ENCODE measurements around the gene SIX2. TPM values are rescaled to one million over a fixed set of nuclear protein-coding genes. Genes with fewer than 3 reads are reported as not detected.
A peak's percentile ranks its signal among the peaks of the same experiment; 100 is the strongest.

The SIX2 gene
- total RNA-seq, 2 experiments from 2014 or later, result not detected

- H3K4me3 Mint-ChIP-seq, result no peak overlapping the region
- H3K27me3 Mint-ChIP-seq, result peaks cover 8% of the 10 kb centered on the region
- no peaks in the 10 kb centered on the region for H3K36me3 Mint-ChIP-seq (ENCODE audit: low read depth)
- no peaks in the 10 kb centered on the region for H3K9me3 Mint-ChIP-seq
- ChIA-PET POLR2A (no interaction called here), CTCF (no interaction called here)
- no peaks in the 10 kb centered on the region for H3K4me1 Mint-ChIP-seq (ENCODE audit: low read depth)
- no peak for ATAC-seq
- no peak for DNase-seq
- H3K27ac Mint-ChIP-seq, result no peak overlapping the region
- TF ChIP-seq CTCF (IDR thresholded peaks at IDR 0.05), result no peak
- intact Hi-C loops (cut with micrococcal nuclease), result no loop called here
These were observed 14.8 kb upstream of the SIX2 start for GRCh38 chr2:45024097-45024496.

- Mint-ChIP-seq H3K4me1 (ENCODE audit: low read depth) (no peaks in the 10 kb centered on the region), H3K36me3 (ENCODE audit: low read depth) (no peaks in the 10 kb centered on the region), H3K9me3 (no peaks in the 10 kb centered on the region), H3K4me3 (no peak overlapping the region), H3K27ac (no peak overlapping the region), H3K27me3 (peaks cover 27% of the 10 kb centered on the region)
- no peak for TF ChIP-seq CTCF (IDR thresholded peaks at IDR 0.05)
- POLR2A ChIA-PET, result no interaction called here
- ATAC-seq (no peak), DNase-seq (no peak)
- intact Hi-C loops (cut with micrococcal nuclease), result no loop called here
- CTCF ChIA-PET, result no interaction called here
These were observed 11.2 kb upstream of the SIX2 start for GRCh38 chr2:45020439-45020838.

- Mint-ChIP-seq H3K4me1 (ENCODE audit: low read depth) (peaks cover 2% of the 10 kb centered on the region), H3K27ac (no peak overlapping the region), H3K27me3 (peaks cover 40% of the 10 kb centered on the region), H3K9me3 (no peaks in the 10 kb centered on the region), H3K36me3 (ENCODE audit: low read depth) (no peaks in the 10 kb centered on the region), H3K4me3 (no peak overlapping the region)
- POLR2A ChIA-PET, result no interaction called here
- DNase-seq (no peak), ATAC-seq (no peak)
- CTCF ChIA-PET, result no interaction called here
- intact Hi-C loops (cut with micrococcal nuclease), result loop anchor here (10.0 kb wide), 1 partner anchor 157 kb away; no protein-coding TSS in a partner anchor
- TF ChIP-seq CTCF (IDR thresholded peaks at IDR 0.05), result no peak
These were observed 8.8 kb upstream of the SIX2 start for GRCh38 chr2:45018023-45018422.

- Mint-ChIP-seq H3K4me3 (no peak overlapping the region), H3K27ac (no peak overlapping the region), H3K27me3 (peaks cover 67% of the 10 kb centered on the region), H3K4me1 (ENCODE audit: low read depth) (peaks cover 7% of the 10 kb centered on the region), H3K9me3 (no peaks in the 10 kb centered on the region), H3K36me3 (ENCODE audit: low read depth) (no peaks in the 10 kb centered on the region)
- POLR2A ChIA-PET, result no interaction called here
- DNase-seq (no peak), ATAC-seq (no peak)
- TF ChIP-seq CTCF (IDR thresholded peaks at IDR 0.05), result no peak
- CTCF ChIA-PET, result no interaction called here
- intact Hi-C loops (cut with micrococcal nuclease), result loop anchor here (10.0 kb wide), 1 partner anchor 160 kb away; no protein-coding TSS in a partner anchor
These were observed 5.6 kb upstream of the SIX2 start for GRCh38 chr2:45014831-45015230.

- H3K27ac Mint-ChIP-seq, result no peak overlapping the region
- no peak overlapping the region for H3K4me3 Mint-ChIP-seq
- POLR2A ChIA-PET, result no interaction called here
- peaks cover 10% of the 10 kb centered on the region for H3K4me1 Mint-ChIP-seq (ENCODE audit: low read depth)
- DNase-seq (peak; percentile 52), ATAC-seq (peak; percentile 80)
- H3K9me3 Mint-ChIP-seq, result no peaks in the 10 kb centered on the region
- CTCF ChIA-PET, result interaction anchor here (0.6 to 2.5 kb wide), 7 partner anchors 11 to 88 kb away, joined by 3 to 11 read pairs (median 4); no protein-coding TSS in a partner anchor
- TF ChIP-seq CTCF (IDR thresholded peaks at IDR 0.05), result peak; percentile 74
- intact Hi-C loops (cut with micrococcal nuclease), result loop anchor here (10.0 kb wide), 1 partner anchor 161 kb away; no protein-coding TSS in a partner anchor
- peaks cover 70% of the 10 kb centered on the region for H3K27me3 Mint-ChIP-seq
- no peaks in the 10 kb centered on the region for H3K36me3 Mint-ChIP-seq (ENCODE audit: low read depth)
These were observed 4.9 kb upstream of the SIX2 start for GRCh38 chr2:45014016-45014702.

Measured in activated CD8-positive, alpha-beta T cell treated with anti-CD3 and anti-CD28 coated beads for 36 hours (primary cell).